H1 (cell line): ENCODE data around the gene OSBP2. TPM values are rescaled to one million over a fixed set of nuclear protein-coding genes. Genes with fewer than 3 reads are reported as not detected.

Source experiments
- GABPA ChIP-seq: IDR thresholded peaks from 2 replicates; pipeline ENCODE4 v1.6.1; 2011; ENCODE audit warnings: mild to moderate bottlenecking, low read length, moderate library complexity, borderline replicate concordance; ENCODE audit not compliant: insufficient read depth
- KDM4A ChIP-seq: IDR thresholded peaks from one replicate; pipeline ENCODE4 v1.7.1; 2012; ENCODE audit warnings: low read depth, mild to moderate bottlenecking, moderate library complexity, low read length, inconsistent platforms; ENCODE audit not compliant: severe bottlenecking
- POU5F1 ChIP-seq: IDR thresholded peaks from 2 replicates; pipeline ENCODE4 v1.6.1; 2011; ENCODE audit warnings: low read depth, mild to moderate bottlenecking, low read length, moderate library complexity
- RAD21 ChIP-seq, 2 experiments: IDR thresholded peaks in 1 of 2; conservative IDR thresholded peaks in 1 of 2; 2 replicates each; pipeline ENCODE4 v1.6.1; 2011; ENCODE audit warnings: low read depth in 2 of 2, low read length in 2 of 2, improper control_type of control experiment in 1 of 2, inconsistent platforms in 1 of 2, mild to moderate bottlenecking in 1 of 2, moderate library complexity in 1 of 2
- TBP ChIP-seq: IDR thresholded peaks from 2 replicates; pipeline ENCODE4 v1.6.1; 2011; ENCODE audit warnings: low read depth, low read length, improper control_type of control experiment
- ZNF274 ChIP-seq: IDR thresholded peaks from 2 replicates; pipeline ENCODE4 v1.7.0; 2012; ENCODE audit warnings: low read length, borderline replicate concordance; ENCODE audit errors: extremely low read depth
- polyA plus RNA-seq, 7 experiments: library from polyadenylated mRNA; depleted of rRNA in 3 of 7; stranded (reverse) in 5 of 7; unstranded in 2 of 7; fragments of >200 nt in 5 of 7; fragments of 200-250 nt in 2 of 7; gene quantifications; 1 replicate in 5 of 7; 2 replicates in 1 of 7; 4 replicates in 1 of 7; pipeline versions ENCODE4 v1.2.1 to v1.2.3, GENCODE V29; 2011 to 2013; ENCODE audit warnings: missing spikeins in 2 of 7, mixed read lengths in 2 of 7
- total RNA-seq: library from RNA; stranded (reverse); fragmentation: NEBNext Ultra II Directional; extraction: Animal tissue kit (Norgen Biotek cat#: 25700); gene quantifications from 2 replicates; pipeline ENCODE4 v1.2.1, GENCODE V29; 2021
- TF ChIP-seq, protein P1 (sequence below), 3 experiments: IDR thresholded peaks; 1 replicate in 2 of 3; 2 replicates in 1 of 3; pipeline versions ENCODE4 v1.5.1 to v1.6.1; 2011; ENCODE audit warnings: low read length in 3 of 3, mild to moderate bottlenecking in 3 of 3, inconsistent platforms in 2 of 3, low read depth in 1 of 3, moderate library complexity in 1 of 3; ENCODE audit not compliant: insufficient read depth in 1 of 3; ENCODE audit errors: control extremely low read depth in 1 of 3

Gene OSBP2
- total and polyA plus RNA-seq, 2 of the 8 experiments (the other 6 are each of a cell fraction or from before 2014, with no cell fraction given) = 3.4 to 3.7 TPM

- TF ChIP-seq ZNF274 = no peak
- TF ChIP-seq, protein P1, sequence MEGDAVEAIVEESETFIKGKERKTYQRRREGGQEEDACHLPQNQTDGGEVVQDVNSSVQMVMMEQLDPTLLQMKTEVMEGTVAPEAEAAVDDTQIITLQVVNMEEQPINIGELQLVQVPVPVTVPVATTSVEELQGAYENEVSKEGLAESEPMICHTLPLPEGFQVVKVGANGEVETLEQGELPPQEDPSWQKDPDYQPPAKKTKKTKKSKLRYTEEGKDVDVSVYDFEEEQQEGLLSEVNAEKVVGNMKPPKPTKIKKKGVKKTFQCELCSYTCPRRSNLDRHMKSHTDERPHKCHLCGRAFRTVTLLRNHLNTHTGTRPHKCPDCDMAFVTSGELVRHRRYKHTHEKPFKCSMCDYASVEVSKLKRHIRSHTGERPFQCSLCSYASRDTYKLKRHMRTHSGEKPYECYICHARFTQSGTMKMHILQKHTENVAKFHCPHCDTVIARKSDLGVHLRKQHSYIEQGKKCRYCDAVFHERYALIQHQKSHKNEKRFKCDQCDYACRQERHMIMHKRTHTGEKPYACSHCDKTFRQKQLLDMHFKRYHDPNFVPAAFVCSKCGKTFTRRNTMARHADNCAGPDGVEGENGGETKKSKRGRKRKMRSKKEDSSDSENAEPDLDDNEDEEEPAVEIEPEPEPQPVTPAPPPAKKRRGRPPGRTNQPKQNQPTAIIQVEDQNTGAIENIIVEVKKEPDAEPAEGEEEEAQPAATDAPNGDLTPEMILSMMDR (IDR thresholded peaks at IDR 0.05; ENCODE audit: control extremely low read depth in 1 of 3, insufficient read depth in 1 of 3, low read depth in 1 of 3, low read length in 3 of 3) = no peak
- TF ChIP-seq POU5F1 = no peak
- no peak for TF ChIP-seq GABPA
- no peak for TF ChIP-seq KDM4A
- TF ChIP-seq TBP = no peak
- TF ChIP-seq RAD21 (IDR thresholded peaks at IDR 0.05 in 1 of 2, conservative IDR thresholded peaks at IDR 0.05 in 1 of 2; ENCODE audit: low read depth in 2 of 2, low read length in 2 of 2) = no peak
Measured at GRCh38 chr22:30861131-30861530, 166.5 kb downstream of the OSBP2 start (continued).
